HCT116 (cell line): Measurements from ENCODE around the gene PDLIM5. TPM values are rescaled to one million over a fixed set of nuclear protein-coding genes. Genes with fewer than 3 reads are reported as not detected.

Experiments used
- ATAC-seq: fragments of 200-7000 bp; cut with Tn5 transposase; 2 replicates; pipeline ENCODE4 v1.9.1; 2020; ENCODE audit warnings: mild to moderate bottlenecking, moderate library complexity
- BruUV-seq: library from RNA; stranded (reverse); fragments of 400-500 nt; replicated peaks from 2 replicates; lab custom pipeline; 2021; lab: Mats Ljungman, UMichigan
- CTCF ChIA-PET: fragments of 300-600 bp; sonication (Branson Sonifier 250); formaldehyde crosslinking; loops from one replicate; lab custom pipeline; 2021; ENCODE audit warnings: antibody characterized with exemption; lab: Charles Lee
- POLR2A ChIA-PET: fragments of 300-600, 350-600 bp; sonication (Branson Sonifier 250); formaldehyde crosslinking; loops from one replicate; lab custom pipeline; 2021; ENCODE audit warnings: antibody characterized with exemption; lab: Charles Lee
- RAD21 ChIA-PET, 2 experiments: fragments of 300-600 bp; sonication (Branson Sonifier 250); formaldehyde crosslinking; loops; one replicate each; lab custom pipeline; 2023; ENCODE audit warnings: low total read pairs in 2 of 2; ENCODE audit not compliant: uncharacterized antibody in 2 of 2, unreplicated experiment in 2 of 2, low non-redundant PET in 1 of 2; lab: Charles Lee
- DNase-seq: peaks from one replicate; pipeline ENCODE4 v3.0.0-alpha.2; 2010; ENCODE audit warnings: low read depth, low spot score
- H2AFZ ChIP-seq: fragments of 200-600 bp; shearing (Covaris generic), sonication (generic); 2 replicates; pipeline ENCODE4 v1.6.1; 2017; ENCODE audit warnings: low read depth, mixed run types, mixed read lengths, antibody characterized with exemption, low read length; ENCODE audit not compliant: poor library complexity, severe bottlenecking
- H3K27ac ChIP-seq: 2 replicates; pipeline ENCODE4 v1.5.1; 2012; ENCODE audit warnings: low read depth, low read length
- H3K27me3 ChIP-seq: fragments of 200-600 bp; sonication (generic); 2 replicates; pipeline ENCODE4 v1.6.1; 2016; ENCODE audit warnings: mixed run types, low read length, mixed read lengths; ENCODE audit not compliant: insufficient read depth
- H3K36me3 ChIP-seq, 2 experiments: fragments of 200-500 bp in 1 of 2; fragments of 200-600 bp in 1 of 2; sonication (Bioruptor generic) in 1 of 2; sonication (generic) in 1 of 2; 2 replicates each; pipeline versions ENCODE4 v1.5.1 to v1.6.1; 2014 to 2016; ENCODE audit warnings: low read length in 2 of 2, inconsistent platforms in 1 of 2, mixed read lengths in 1 of 2, mixed run types in 1 of 2; ENCODE audit not compliant: insufficient read depth in 2 of 2, control insufficient read depth in 1 of 2
- H3K4me1 ChIP-seq, 2 experiments: fragments of 200-600 bp in 1 of 2; sonication (generic) in 1 of 2; 2 replicates each; pipeline versions ENCODE4 v1.5.1 to v1.6.1; 2012 to 2017; ENCODE audit warnings: low read length in 2 of 2, inconsistent platforms in 1 of 2, mild to moderate bottlenecking in 1 of 2, mixed read lengths in 1 of 2, mixed run types in 1 of 2, moderate library complexity in 1 of 2; ENCODE audit not compliant: insufficient read depth in 2 of 2, control insufficient read depth in 1 of 2
- H3K4me2 ChIP-seq: fragments of 200-600 bp; sonication (generic); 2 replicates; pipeline ENCODE4 v1.6.1; 2017; ENCODE audit warnings: mixed run types, low read length, mixed read lengths
- H3K4me3 ChIP-seq, 2 experiments: fragments of 200-600 bp in 1 of 2; sonication (generic) in 1 of 2; replicated peaks in 1 of 2; 2 replicates each; pipeline ENCODE4 v1.5.1; 2011 to 2016; ENCODE audit warnings: low read length in 2 of 2, control low read depth in 1 of 2, low read depth in 1 of 2, mild to moderate bottlenecking in 1 of 2, mixed read lengths in 1 of 2, mixed run types in 1 of 2
- H3K79me2 ChIP-seq: fragments of 200-600 bp; sonication (generic); 2 replicates; pipeline ENCODE4 v1.6.1; 2017; ENCODE audit warnings: mild to moderate bottlenecking, mixed run types, low read length, moderate library complexity, mixed read lengths; ENCODE audit not compliant: insufficient read depth
- H3K9ac ChIP-seq: fragments of 200-600 bp; sonication (generic); 2 replicates; pipeline ENCODE4 v1.6.1; 2016; ENCODE audit warnings: low read length, mixed read lengths
- H3K9me2 ChIP-seq: fragments of 200-600 bp; sonication (generic), shearing (Covaris generic); 2 replicates; pipeline ENCODE4 v1.6.1; 2017; ENCODE audit warnings: mixed run types, mild to moderate bottlenecking, moderate library complexity; ENCODE audit not compliant: insufficient read depth
- H3K9me3 ChIP-seq, 2 experiments: fragments of 200-500 bp in 1 of 2; fragments of 200-600 bp in 1 of 2; sonication (Bioruptor generic) in 1 of 2; sonication (generic) in 1 of 2; 2 replicates each; pipeline ENCODE4 v1.6.1; 2014 to 2017; ENCODE audit warnings: low read length in 2 of 2, mixed read lengths in 2 of 2, inconsistent platforms in 1 of 2, low read depth in 1 of 2, mild to moderate bottlenecking in 1 of 2, mixed run types in 1 of 2, moderate library complexity in 1 of 2; ENCODE audit not compliant: control insufficient read depth in 1 of 2, insufficient read depth in 1 of 2
- H4K20me1 ChIP-seq: fragments of 200-600 bp; sonication (generic), shearing (Covaris generic); 2 replicates; pipeline ENCODE4 v1.6.1; 2017; ENCODE audit warnings: mixed run types, mild to moderate bottlenecking, moderate library complexity; ENCODE audit not compliant: insufficient read depth
- ATF3 ChIP-seq: IDR thresholded peaks from 2 replicates; pipeline ENCODE4 v1.6.1; 2012
- CEBPB ChIP-seq: IDR thresholded peaks from 2 replicates; pipeline ENCODE4 v1.6.1; 2012; ENCODE audit warnings: low read depth
- EZH2 ChIP-seq: fragments of 200-600 bp; sonication (generic); IDR thresholded peaks from 2 replicates; pipeline ENCODE4 v1.6.1; 2017; ENCODE audit warnings: antibody characterized with exemption, mixed run types
- EZH2phosphoT487 ChIP-seq: fragments of 200-600 bp; IDR thresholded peaks from 2 replicates; pipeline ENCODE4 v1.6.1; 2018; ENCODE audit warnings: antibody characterized with exemption, borderline replicate concordance
- JUND ChIP-seq: IDR thresholded peaks from 2 replicates; pipeline ENCODE4 v1.6.1; 2012
- MAX ChIP-seq: IDR thresholded peaks from 2 replicates; pipeline ENCODE4 v1.6.1; 2012
- POLR2A ChIP-seq: IDR thresholded peaks from 2 replicates; pipeline ENCODE4 v1.7.0; 2011; ENCODE audit warnings: borderline replicate concordance; ENCODE audit not compliant: insufficient read depth, insufficient read length; ENCODE audit errors: extremely low read depth
- SIN3A ChIP-seq: IDR thresholded peaks from 2 replicates; pipeline ENCODE4 v1.6.1; 2012; ENCODE audit warnings: low read depth
- SP1 ChIP-seq: IDR thresholded peaks from 2 replicates; pipeline ENCODE4 v1.6.1; 2012; ENCODE audit warnings: low read depth
- intact Hi-C: fragments of 100-400 bp; cut with micrococcal nuclease; formaldehyde crosslinking; loops from 2 replicates; pipeline ENCODE4 v1.10.0; 2022
- total RNA-seq: library from RNA; stranded (reverse); gene quantifications from one replicate; pipeline ENCODE4 v1.2.1, GENCODE V29; 2021; ENCODE audit not compliant: unreplicated experiment

The PDLIM5 gene
- total RNA-seq, 1 experiment from 2014 or later = 130 TPM

GRCh38 chr4:94480362-94480951 lies 28.7 kb downstream of the PDLIM5 start (continued):
- TF ChIP-seq MAX = no peak

- POLR2A ChIA-PET = no interaction called here
- no peak for TF ChIP-seq SP1
- TF ChIP-seq EZH2phosphoT487 = no peak
- no peak for TF ChIP-seq POLR2A
- TF ChIP-seq ATF3 = no peak
- no peak for TF ChIP-seq JUND
- no peak for TF ChIP-seq CEBPB
- TF ChIP-seq EZH2 = no peak
- no peak for TF ChIP-seq MAX
- no peak for TF ChIP-seq SIN3A
- TF ChIP-seq, all 23 proteins: peak for 0
- ChIA-PET RAD21 (no interaction called here), CTCF (no interaction called here)
- Histone ChIP-seq H3K9me2 (no peaks in the 10 kb centered on the region), H4K20me1 (no peaks in the 10 kb centered on the region), H3K9me3 (no peaks in the 10 kb centered on the region), H3K4me3 (no peak overlapping the region), H3K4me2 (no peak overlapping the region), H2AFZ (no peak overlapping the region), H3K4me1 (peaks cover 45 to 52% of the 10 kb centered on the region in 2 experiments), H3K27me3 (no peaks in the 10 kb centered on the region), H3K79me2 (peaks cover 72% of the 10 kb centered on the region), H3K9ac (no peak overlapping the region), H3K27ac (no peak overlapping the region), H3K36me3 (no peaks in the 10 kb centered on the region)
- BruUV-seq = no TSS peak
- ATAC-seq (no peak), DNase-seq (no peak)
- intact Hi-C loops = no loop called here
Observed at GRCh38 chr4:94483895-94484294, 32.2 kb downstream of the PDLIM5 start.
